Type B pancreatic cell (in vitro differentiated cells): ENCODE data around the gene LARGE1. TPM values are rescaled to one million over a fixed set of nuclear protein-coding genes. Genes with fewer than 3 reads are reported as not detected.
A peak's percentile ranks its signal among the peaks of the same experiment; 100 is the strongest.

Experiments used
- DNase-seq: peaks from one replicate; pipeline ENCODE4 v3.0.0; 2021; ENCODE audit warnings: mixed read lengths; ENCODE audit not compliant: unreplicated experiment; ENCODE audit errors: extremely low spot score
- H3K27ac Mint-ChIP-seq: 2 replicates; pipeline ENCODE4 v1.8.0; 2021; ENCODE audit warnings: mild to moderate bottlenecking, mixed read lengths
- H3K27me3 Mint-ChIP-seq: 2 replicates; pipeline ENCODE4 v1.8.0; 2021; ENCODE audit warnings: mixed read lengths
- H3K36me3 Mint-ChIP-seq: 2 replicates; pipeline ENCODE4 v1.8.0; 2021; ENCODE audit warnings: mixed read lengths
- H3K4me1 Mint-ChIP-seq: one replicate; pipeline ENCODE4 v1.8.0; 2021; ENCODE audit warnings: mixed read lengths; ENCODE audit not compliant: unreplicated experiment
- H3K4me3 Mint-ChIP-seq: 2 replicates; pipeline ENCODE4 v1.8.0; 2021; ENCODE audit warnings: mild to moderate bottlenecking, mixed read lengths
- H3K9me3 Mint-ChIP-seq: 2 replicates; pipeline ENCODE4 v1.8.0; 2021; ENCODE audit warnings: mixed read lengths
- CTCF ChIP-seq: fragments of 200-600 bp; sonication (generic); conservative IDR thresholded peaks from 2 replicates; pipeline ENCODE4 v1.5.0; 2021; ENCODE audit warnings: antibody characterized with exemption, mild to moderate bottlenecking
- total RNA-seq: library from RNA; stranded (reverse); gene quantifications from 2 replicates; pipeline ENCODE4 v1.2.1, GENCODE V29; 2021; ENCODE audit warnings: low replicate concordance

The LARGE1 gene
- total RNA-seq, 1 donor from 2014 or later, result 96.6 TPM

- DNase-seq, result no peak
- Mint-ChIP-seq H3K4me3 (no peak overlapping the region), H3K4me1 (peaks cover 3% of the 10 kb centered on the region), H3K36me3 (no peaks in the 10 kb centered on the region), H3K27ac (no peak overlapping the region), H3K9me3 (no peaks in the 10 kb centered on the region), H3K27me3 (peaks cover 15% of the 10 kb centered on the region)
- TF ChIP-seq CTCF, result no peak
Measured at GRCh38 chr22:33957086-33957485, 36.8 kb upstream of the LARGE1 start.

- DNase-seq, result no peak
- Mint-ChIP-seq H3K27ac (no peak overlapping the region), H3K27me3 (peaks cover 22% of the 10 kb centered on the region), H3K4me1 (peaks cover 3% of the 10 kb centered on the region), H3K9me3 (no peaks in the 10 kb centered on the region), H3K4me3 (no peak overlapping the region), H3K36me3 (no peaks in the 10 kb centered on the region)
- no peak for TF ChIP-seq CTCF
Measured at GRCh38 chr22:33952776-33953175, 32.5 kb upstream of the LARGE1 start.

GRCh38 chr22:33940741-33941140 is 20.5 kb upstream of the LARGE1 start:
- H3K27ac Mint-ChIP-seq, result no peak overlapping the region
- no peaks in the 10 kb centered on the region for H3K36me3 Mint-ChIP-seq
- no peaks in the 10 kb centered on the region for H3K4me1 Mint-ChIP-seq
- H3K4me3 Mint-ChIP-seq, result no peak overlapping the region
- H3K9me3 Mint-ChIP-seq, result peaks cover 17% of the 10 kb centered on the region
- TF ChIP-seq CTCF, result no peak
- no peak for DNase-seq
- no peaks in the 10 kb centered on the region for H3K27me3 Mint-ChIP-seq

- DNase-seq, result no peak
- H3K4me1 Mint-ChIP-seq, result peaks cover 3% of the 10 kb centered on the region
- H3K4me3 Mint-ChIP-seq, result no peak overlapping the region
- H3K36me3 Mint-ChIP-seq, result no peaks in the 10 kb centered on the region
- peaks cover 4% of the 10 kb centered on the region for H3K9me3 Mint-ChIP-seq
- peak overlapping the region; percentile 51 for H3K27ac Mint-ChIP-seq
- peaks cover 6% of the 10 kb centered on the region for H3K27me3 Mint-ChIP-seq
- no peak for TF ChIP-seq CTCF
Measured at GRCh38 chr22:33932997-33933396, 12.7 kb upstream of the LARGE1 start.

- Mint-ChIP-seq H3K4me3 (no peak overlapping the region), H3K9me3 (peaks cover 4% of the 10 kb centered on the region), H3K27ac (no peak overlapping the region), H3K4me1 (peaks cover 3% of the 10 kb centered on the region), H3K27me3 (peaks cover 6% of the 10 kb centered on the region), H3K36me3 (no peaks in the 10 kb centered on the region)
- no peak for DNase-seq
- no peak for TF ChIP-seq CTCF
Measured at GRCh38 chr22:33931406-33931805, 11.1 kb upstream of the LARGE1 start.

GRCh38 chr22:33927752-33928151 is 7.5 kb upstream of the LARGE1 start:
- DNase-seq, result no peak
- Mint-ChIP-seq H3K9me3 (peaks cover 1% of the 10 kb centered on the region), H3K4me1 (peaks cover 13% of the 10 kb centered on the region), H3K4me3 (no peak overlapping the region), H3K27ac (no peak overlapping the region), H3K36me3 (no peaks in the 10 kb centered on the region), H3K27me3 (peaks cover 12% of the 10 kb centered on the region)
- TF ChIP-seq CTCF, result no peak
